ENCODE results near the gene GP1BB.
"Not testable (repeated sequence)": the region's sequence is repeated elsewhere in the genome, so short reads cannot be mapped to it uniquely, and the experiment has no call there.

Gene GP1BB

DNA sequence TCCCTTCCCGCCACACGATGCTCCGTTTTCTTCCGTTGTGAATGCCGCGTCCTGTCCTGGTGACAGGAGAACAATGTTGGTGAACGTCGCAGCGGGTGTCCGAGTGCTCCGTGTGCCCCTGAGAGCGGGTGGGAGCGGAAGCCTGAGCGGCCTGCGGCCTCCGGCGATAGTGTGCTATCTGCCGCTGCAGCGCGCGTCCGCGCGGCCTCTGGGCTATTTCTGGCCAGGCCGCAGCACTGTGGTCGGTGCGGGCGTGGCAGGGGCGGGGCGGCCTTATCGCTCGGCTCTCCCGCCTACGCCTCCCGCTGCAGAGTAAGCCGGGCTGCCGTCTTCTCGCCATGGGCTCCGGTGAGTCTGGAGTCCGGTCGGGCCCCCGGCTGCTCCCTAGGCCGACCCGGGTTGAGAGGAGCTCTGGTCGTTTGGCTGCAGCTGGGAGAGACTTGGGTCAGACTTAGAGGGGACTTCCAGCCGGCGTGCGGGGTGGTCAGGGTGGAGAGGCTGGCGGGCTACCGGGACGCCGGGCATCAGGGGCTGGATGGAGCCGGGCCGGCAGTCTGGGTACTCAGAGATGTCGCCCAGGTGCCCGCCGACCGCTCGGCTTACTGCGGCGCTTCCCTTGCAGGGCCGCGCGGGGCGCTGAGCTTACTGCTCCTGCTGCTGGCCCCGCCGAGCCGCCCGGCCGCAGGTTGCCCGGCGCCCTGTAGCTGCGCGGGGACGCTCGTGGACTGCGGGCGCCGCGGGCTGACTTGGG lies at the start of gene GP1BB:
TSS of gene GP1BB (plus strand) at position 308 of the 751 bp plus-strand sequence. CDS start at position 339, 31 bp downstream.
- TF ChIP-seq POLR2A (IDR thresholded peaks at IDR 0.05; ENCODE audit: low read length) (no peak), GATA1 (IDR thresholded peaks at IDR 0.05; ENCODE audit: low read depth, low read length) (peak; percentile 71)
- DNase-seq = peak; percentile 86 to 91

DNA sequence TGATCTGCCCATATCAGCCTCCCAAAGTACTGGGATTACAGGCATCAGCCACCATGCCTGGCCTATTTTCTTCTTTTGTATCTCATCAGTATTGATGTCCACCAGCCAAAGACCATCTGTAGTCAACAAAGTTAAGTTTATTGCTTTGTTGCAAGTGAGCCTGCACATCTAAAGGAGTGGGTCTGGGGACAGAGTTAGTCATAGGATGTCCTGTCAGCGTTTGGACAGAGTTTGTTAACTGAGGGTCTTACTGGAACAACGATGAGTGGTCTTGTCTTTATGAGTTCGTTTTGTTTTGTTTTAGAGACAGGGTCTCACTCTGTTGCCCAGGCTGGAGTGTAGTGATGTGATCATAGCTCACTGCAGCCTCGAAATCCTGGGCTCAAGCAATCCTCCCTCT lies 49.7 kb upstream of the GP1BB start:
- no peak for DNase-seq
- TF ChIP-seq GATA1 (IDR thresholded peaks at IDR 0.05; ENCODE audit: low read depth, low read length) (no peak), POLR2A (IDR thresholded peaks at IDR 0.05; ENCODE audit: low read length) (no peak)

DNA sequence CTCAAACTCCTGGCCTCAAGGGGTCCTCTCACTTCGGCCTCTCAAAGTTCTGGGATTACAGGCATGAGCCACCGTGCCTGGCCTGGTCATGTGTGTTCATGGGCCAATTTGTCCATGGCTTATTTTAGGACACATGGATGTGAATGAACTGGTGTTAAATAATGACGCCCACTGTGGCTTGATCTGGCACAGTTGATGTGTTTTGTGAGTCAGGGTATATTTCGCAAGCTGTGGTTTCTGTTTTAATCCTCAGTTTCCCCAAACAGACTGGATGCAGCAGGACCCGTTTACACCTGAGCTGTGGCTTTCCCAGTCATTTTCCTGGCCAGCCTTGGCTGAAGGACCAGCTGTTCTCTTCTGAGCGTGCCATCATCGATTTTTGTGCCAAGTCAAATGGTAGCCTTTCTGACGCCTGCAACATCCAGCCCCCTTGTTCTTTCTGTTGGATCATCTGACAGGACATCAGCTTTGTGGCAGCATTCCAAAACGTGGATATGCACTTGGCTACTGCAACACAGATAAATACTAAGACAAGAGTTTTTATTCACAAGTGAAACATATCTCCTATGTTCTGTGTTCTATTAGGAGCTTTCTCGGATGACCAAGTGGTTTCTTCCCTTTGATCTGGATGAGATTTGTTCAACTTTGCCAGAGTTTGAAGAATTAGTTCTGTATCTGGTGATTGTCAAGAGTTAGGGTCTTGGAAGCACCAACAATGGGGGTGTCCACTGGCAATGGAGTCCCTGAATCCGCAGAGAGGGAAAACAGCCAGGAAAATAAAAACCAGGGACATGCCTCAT lies 49.0 kb upstream of the GP1BB start:
- TF ChIP-seq GATA1 (IDR thresholded peaks at IDR 0.05; ENCODE audit: low read depth, low read length) (no peak), POLR2A (IDR thresholded peaks at IDR 0.05; ENCODE audit: low read length) (no peak)
- DNase-seq = no peak

DNA sequence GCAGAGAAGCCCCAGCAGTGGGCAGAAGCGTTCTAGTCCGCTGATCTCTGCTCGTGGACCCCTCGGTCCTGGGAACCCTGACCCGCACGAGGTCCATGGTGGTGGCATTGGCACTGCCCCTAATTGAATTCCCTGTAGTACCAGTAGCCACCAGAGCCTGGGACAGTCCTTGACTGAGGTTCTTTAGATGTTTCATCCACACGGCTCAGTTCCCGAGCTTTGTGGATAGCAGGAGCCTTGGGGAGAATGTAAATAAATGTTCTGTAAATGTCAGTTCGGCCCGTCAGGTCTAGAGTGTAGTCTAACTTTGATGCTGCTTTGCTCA lies 48.4 kb upstream of the GP1BB start:
- no peak for DNase-seq
- TF ChIP-seq GATA1 (IDR thresholded peaks at IDR 0.05; ENCODE audit: low read depth, low read length) (no peak), POLR2A (IDR thresholded peaks at IDR 0.05; ENCODE audit: low read length) (no peak)

DNA sequence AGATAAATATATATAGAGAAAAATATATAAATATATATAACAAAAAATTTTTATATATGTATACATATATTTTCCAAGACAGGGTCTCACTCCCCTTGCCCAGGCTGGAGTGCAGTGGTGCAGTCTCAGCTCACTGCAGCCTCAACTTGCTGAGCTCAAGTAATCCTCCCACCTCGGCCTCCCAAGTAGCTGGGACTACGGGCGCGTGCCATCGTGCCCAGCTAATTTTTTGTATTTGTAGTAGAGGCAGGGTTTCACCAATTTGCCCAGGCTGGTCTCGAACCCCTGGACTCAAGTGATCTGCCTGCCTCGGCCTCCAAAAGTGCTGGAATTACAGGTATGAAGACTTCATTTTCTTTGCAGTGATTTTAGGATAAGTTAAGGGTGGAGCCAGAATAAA lies 47.9 kb upstream of the GP1BB start:
- TF ChIP-seq GATA1 (IDR thresholded peaks at IDR 0.05; ENCODE audit: low read depth, low read length) (no peak), POLR2A (IDR thresholded peaks at IDR 0.05; ENCODE audit: low read length) (no peak)
- DNase-seq = no peak

DNA sequence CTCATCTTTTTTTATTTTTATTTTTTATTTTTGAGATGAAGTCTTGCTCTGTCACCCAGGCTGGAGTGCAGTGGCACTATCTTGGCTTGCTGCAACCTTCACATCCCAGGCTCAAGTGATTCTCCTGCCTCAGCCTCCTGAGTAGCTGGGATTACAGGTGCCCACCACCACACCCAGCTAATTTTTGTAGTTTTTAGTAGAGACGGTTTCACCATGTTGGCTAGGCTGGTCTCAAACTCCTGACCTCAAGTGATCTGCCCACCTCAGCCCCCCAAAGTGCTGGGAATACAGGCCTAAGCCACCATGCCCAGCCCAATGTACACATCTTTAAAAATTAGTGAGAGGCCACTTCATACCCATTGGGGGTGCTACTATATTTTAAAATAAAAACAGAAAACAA lies 46.9 kb upstream of the GP1BB start:
- DNase-seq = not testable (repeated sequence)

DNA sequence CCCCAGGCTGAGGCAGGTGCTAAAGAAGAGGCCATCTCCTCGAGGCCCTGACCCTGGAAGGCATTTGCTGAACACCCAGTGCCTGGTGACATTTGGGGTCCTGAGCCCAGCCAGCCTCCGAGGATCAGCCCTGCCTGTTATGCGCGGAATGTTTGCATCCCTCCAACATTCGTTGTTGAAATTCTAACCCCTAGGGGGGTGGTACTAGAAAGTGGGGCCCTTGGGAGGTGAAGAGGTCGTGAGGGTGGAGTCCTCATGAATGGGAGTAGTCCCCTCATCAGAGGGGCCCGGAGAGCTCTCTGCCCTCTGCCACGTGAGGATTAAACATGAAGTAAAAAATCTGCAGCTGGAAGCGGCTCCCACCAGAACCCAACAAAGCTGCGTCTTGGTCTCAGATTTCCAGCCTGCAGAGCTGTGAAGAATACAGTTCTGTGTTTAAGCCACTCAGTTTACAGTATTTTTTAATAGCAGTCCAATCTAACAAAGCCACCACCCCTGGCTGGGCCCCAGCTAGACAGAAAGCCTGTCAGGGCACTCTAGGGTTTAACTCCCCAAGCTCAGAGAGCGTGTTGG lies 44.3 kb upstream of the GP1BB start:
- DNase-seq = no peak
- TF ChIP-seq POLR2A (IDR thresholded peaks at IDR 0.05; ENCODE audit: low read length) (no peak), GATA1 (IDR thresholded peaks at IDR 0.05; ENCODE audit: low read depth, low read length) (no peak)

DNA sequence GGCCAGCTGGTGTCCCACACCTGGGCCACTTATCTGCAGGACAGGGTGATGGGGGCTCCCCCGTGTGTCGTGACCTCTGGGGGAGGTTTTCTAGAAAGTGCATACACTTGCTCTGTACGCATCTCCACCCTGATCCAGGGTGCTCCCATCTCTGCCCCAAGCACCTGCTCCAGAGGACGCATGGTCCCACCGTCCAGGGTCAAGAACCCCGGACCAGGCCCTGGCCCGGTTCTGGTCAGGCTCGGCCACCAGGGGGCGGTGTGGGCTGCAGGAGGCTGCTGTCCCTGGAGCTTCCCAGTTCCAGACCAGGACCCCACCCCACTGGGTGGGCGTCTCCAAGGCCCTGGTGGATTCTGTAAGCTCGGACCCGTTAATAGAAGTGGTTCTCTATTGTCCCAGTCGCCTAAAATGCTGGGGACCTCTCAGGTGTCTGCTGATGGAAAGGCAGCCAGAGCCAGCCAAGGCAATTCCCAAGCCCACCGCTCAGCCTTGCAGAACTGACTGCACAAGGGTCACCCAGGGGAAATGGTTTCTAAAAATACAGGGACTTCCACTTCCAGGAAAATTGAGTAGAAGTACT lies 43.7 kb upstream of the GP1BB start:
- DNase-seq = peak; percentile 18 to 60
- no peak for TF ChIP-seq POLR2A (IDR thresholded peaks at IDR 0.05; ENCODE audit: low read length)
- no peak for TF ChIP-seq GATA1 (IDR thresholded peaks at IDR 0.05; ENCODE audit: low read depth, low read length)

DNA sequence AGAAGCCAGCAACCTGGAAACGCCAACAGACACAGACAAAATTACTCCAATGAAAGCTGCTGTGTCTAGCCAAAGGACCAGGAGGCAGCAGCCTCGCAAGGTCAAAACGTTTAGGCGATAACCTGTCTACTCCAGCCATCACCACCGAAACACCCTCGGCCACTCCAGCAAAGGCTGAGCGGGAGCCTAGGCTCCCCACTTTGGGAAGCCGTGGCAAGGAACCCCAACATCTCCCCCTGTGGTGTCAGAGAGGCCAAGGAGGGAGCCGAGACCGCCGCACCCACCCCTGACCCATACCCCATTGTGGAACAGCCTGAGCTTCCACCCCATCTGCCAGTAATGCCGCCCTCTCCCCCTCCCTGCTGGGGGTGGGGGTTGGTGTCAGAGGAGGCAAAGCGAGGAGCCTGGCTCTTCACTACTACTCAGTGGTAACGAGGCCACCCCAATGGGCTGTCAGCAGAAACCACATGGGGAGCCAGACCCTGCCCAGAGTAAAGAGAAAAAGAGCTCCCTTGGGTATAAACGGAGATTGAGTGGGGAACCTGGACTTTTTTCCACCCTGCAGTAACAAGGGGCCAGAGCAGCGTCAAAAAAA lies 43.0 kb upstream of the GP1BB start:
- TF ChIP-seq POLR2A (IDR thresholded peaks at IDR 0.05; ENCODE audit: low read length) = no peak
- no peak for TF ChIP-seq GATA1 (IDR thresholded peaks at IDR 0.05; ENCODE audit: low read depth, low read length)
- DNase-seq = no peak

DNA sequence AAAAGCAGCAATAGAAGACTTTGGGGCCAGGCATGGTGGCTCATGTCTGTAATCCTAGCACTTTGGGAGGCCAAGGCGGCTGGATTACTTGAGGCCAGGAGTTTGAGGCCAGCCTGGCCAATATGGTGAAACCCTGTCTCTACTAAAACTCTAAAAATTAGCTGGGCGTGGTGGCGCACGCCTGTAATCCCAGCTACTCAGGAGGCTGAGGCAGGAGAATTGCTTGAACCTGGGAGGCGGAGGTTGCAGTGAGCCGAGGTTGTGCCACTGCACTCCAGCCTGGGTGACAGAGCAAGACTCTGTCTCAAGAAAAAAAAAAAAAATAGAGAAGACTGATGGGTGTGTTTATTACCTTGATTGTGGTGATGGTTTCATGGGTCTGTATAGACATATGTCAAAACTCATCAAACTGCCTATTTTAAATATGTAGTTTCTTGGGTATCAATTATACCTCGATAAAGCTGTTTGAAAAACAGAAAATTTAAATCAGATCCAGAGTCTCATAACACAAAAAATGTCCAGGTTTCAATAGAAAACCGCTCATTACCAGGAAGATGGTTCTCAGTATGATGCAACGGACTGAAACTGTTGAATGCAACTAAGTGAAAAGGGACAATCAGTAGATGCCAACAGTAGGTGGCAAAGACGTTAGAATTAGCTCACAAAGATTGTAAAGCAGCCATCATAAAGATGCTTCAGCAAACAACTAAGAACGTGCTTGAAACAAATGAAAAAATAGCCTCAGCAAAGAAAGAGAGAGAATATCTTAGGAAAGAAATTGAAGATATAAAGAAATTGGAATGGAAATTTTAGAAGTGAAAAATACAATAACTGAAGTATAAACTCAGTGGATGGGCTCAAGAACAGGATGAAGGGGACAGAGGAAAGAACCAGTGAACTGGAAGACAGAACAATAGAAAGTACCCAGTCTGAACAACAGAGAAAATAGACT lies 42.2 kb upstream of the GP1BB start:
- DNase-seq = peak in 1 of 2 experiments; percentile 47
- TF ChIP-seq GATA1 (IDR thresholded peaks at IDR 0.05; ENCODE audit: low read depth, low read length) (no peak), POLR2A (IDR thresholded peaks at IDR 0.05; ENCODE audit: low read length) (no peak)

DNA sequence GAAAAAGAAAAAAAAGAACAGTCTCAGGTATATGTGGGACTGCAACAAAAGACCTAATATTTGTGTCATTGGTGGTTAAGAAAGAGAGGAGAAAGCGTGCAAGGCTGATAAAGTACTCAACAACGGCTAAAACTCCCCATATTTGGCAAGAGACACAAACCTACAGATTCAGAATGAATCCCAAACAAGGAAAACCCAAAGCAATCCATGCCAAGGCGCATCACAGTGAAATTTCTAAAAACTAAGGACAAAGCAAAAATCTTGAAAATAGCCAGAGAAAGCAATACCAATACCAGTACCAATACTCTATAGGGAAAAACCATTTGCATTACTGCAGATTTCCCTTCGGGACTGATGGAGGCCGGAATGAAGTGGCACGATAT lies 41.5 kb upstream of the GP1BB start:
- no peak for DNase-seq
- TF ChIP-seq GATA1 (IDR thresholded peaks at IDR 0.05; ENCODE audit: low read depth, low read length) (no peak), POLR2A (IDR thresholded peaks at IDR 0.05; ENCODE audit: low read length) (no peak)

DNA sequence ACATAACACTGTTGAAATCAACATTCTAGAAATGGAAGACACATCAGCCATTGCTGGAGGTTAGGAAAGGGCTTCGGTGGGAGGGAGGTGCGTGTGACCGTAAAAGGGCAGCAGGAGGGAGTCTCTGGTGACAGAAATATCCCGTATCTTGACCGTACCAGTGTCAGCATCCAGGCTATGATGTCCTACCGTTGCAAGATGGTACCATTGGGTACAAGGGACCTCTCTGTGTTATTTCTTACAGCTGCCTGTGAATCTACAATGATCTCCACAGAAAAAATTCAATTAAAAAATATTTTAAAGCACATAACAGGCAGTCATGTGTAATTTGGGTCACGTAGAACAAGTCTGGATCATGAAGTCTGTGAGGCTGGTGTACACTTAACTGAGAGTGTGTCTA lies 36.4 kb upstream of the GP1BB start:
- TF ChIP-seq POLR2A (IDR thresholded peaks at IDR 0.05; ENCODE audit: low read length) = no peak
- no peak for TF ChIP-seq GATA1 (IDR thresholded peaks at IDR 0.05; ENCODE audit: low read depth, low read length)
- no peak for DNase-seq
